Caco-2 (cell line): ENCODE measurements around the gene HABP2. TPM values are rescaled to one million over a fixed set of nuclear protein-coding genes. Genes with fewer than 3 reads are reported as not detected.

ENCODE experiments used
- BruUV-seq: library from RNA; stranded (reverse); fragments of 400-500 nt; replicated peaks from 2 replicates; lab custom pipeline; 2021; lab: Mats Ljungman, UMichigan
- CTCF ChIA-PET: fragments of 300-600 bp; sonication (Branson Sonifier 250); formaldehyde crosslinking; loops from one replicate; lab custom pipeline; 2022; ENCODE audit warnings: antibody characterized with exemption; lab: Charles Lee
- POLR2A ChIA-PET: fragments of 300-600 bp; sonication (Branson Sonifier 250); formaldehyde crosslinking; loops from one replicate; lab custom pipeline; 2022; ENCODE audit warnings: antibody characterized with exemption; lab: Charles Lee
- DNase-seq, 2 experiments: peaks; one replicate each; pipeline versions ENCODE4 v3.0.0 to v3.0.0-alpha.2; 2020 to 2022
- H3K27me3 ChIP-seq: replicated peaks from 2 replicates; pipeline ENCODE4 v1.6.0; 2011; ENCODE audit warnings: low read length; ENCODE audit not compliant: control insufficient read depth, insufficient read depth
- H3K36me3 ChIP-seq: 2 replicates; pipeline ENCODE4 v1.5.1; 2011; ENCODE audit warnings: low read length; ENCODE audit not compliant: control insufficient read depth, insufficient read depth
- H3K4me1 ChIP-seq: fragments of 250-450 bp; sonication (Bioruptor Pico); 2 replicates; pipeline ENCODE4 v1.5.1; 2020; ENCODE audit warnings: mild to moderate bottlenecking
- H3K4me3 ChIP-seq: 2 replicates; pipeline ENCODE4 v1.5.1; 2011; ENCODE audit warnings: low read depth, mild to moderate bottlenecking, control low read depth, low read length
- H3K9me3 ChIP-seq: fragments of 250-450 bp; sonication (Bioruptor Pico); 2 replicates; pipeline ENCODE4 v1.5.1; 2020; ENCODE audit warnings: mild to moderate bottlenecking, moderate library complexity
- H3K27ac Mint-ChIP-seq: one replicate; pipeline ENCODE4 v1.8.0; 2022; ENCODE audit warnings: mixed read lengths; ENCODE audit not compliant: unreplicated experiment
- H3K27me3 Mint-ChIP-seq: one replicate; pipeline ENCODE4 v1.8.0; 2022; ENCODE audit warnings: mixed read lengths; ENCODE audit not compliant: insufficient read depth, unreplicated experiment
- H3K36me3 Mint-ChIP-seq: one replicate; pipeline ENCODE4 v1.8.0; 2022; ENCODE audit warnings: mild to moderate bottlenecking, mixed read lengths; ENCODE audit not compliant: insufficient read depth, unreplicated experiment
- H3K4me1 Mint-ChIP-seq: one replicate; pipeline ENCODE4 v1.8.0; 2022; ENCODE audit warnings: low read depth, mixed read lengths; ENCODE audit not compliant: unreplicated experiment
- H3K4me3 Mint-ChIP-seq: one replicate; pipeline ENCODE4 v1.8.0; 2022; ENCODE audit warnings: mild to moderate bottlenecking, moderate library complexity, mixed read lengths; ENCODE audit not compliant: unreplicated experiment
- H3K9me3 Mint-ChIP-seq: one replicate; pipeline ENCODE4 v1.8.0; 2022; ENCODE audit warnings: mixed read lengths; ENCODE audit not compliant: unreplicated experiment
- intact Hi-C: fragments of 100-400 bp; cut with micrococcal nuclease; formaldehyde crosslinking; loops from one replicate; pipeline ENCODE4 v1.10.0; 2022; ENCODE audit not compliant: unreplicated experiment
- total RNA-seq: library from RNA; stranded (reverse); gene quantifications from 2 replicates; pipeline ENCODE4 v1.2.3, GENCODE V29; 2022
- TF ChIP-seq, protein P1 (sequence below), 2 experiments: fragments of 200-600 bp in 1 of 2; IDR thresholded peaks; 1 replicate in 1 of 2; 2 replicates in 1 of 2; pipeline versions ENCODE4 v1.5.1 to v1.8.0; 2011 to 2022; ENCODE audit warnings: antibody characterized with exemption in 1 of 2, control low read depth in 1 of 2, inconsistent platforms in 1 of 2, low read depth in 1 of 2, low read length in 1 of 2, mild to moderate bottlenecking in 1 of 2, moderate library complexity in 1 of 2; ENCODE audit not compliant: insufficient read depth in 1 of 2, severe bottlenecking in 1 of 2, unreplicated experiment in 1 of 2

HABP2 gene
- total RNA-seq, 1 experiment from 2014 or later = 21.0 TPM

DNA sequence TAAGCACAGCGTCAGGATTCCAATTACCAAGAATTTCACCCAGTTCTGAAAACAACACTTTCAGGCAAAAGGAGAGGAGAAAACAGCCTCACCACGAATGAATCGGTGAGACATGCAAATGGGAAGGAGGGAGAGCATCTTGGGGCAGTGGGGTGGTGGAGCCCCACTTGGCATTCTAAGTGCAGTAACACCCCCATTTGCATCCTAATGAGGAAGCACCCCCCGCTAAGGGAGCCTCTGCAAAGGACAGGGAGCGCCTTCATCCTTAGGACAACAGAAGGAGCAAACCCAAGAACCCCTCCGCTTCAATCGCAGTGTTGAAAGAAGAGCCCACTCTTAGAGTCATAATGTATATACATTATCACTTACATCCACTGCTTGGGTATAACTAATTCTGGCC, 64.2 kb downstream of the HABP2 start:
- DNase-seq = no peak
- no TSS peak for BruUV-seq
- Histone ChIP-seq H3K4me3 (no peak overlapping the region), H3K27me3 (no peaks in the 10 kb centered on the region), H3K36me3 (no peaks in the 10 kb centered on the region), H3K4me1 (no peaks in the 10 kb centered on the region), H3K9me3 (no peaks in the 10 kb centered on the region)
- Mint-ChIP-seq H3K9me3 (no peaks in the 10 kb centered on the region), H3K4me1 (no peaks in the 10 kb centered on the region), H3K36me3 (no peaks in the 10 kb centered on the region), H3K27me3 (peaks cover 5% of the 10 kb centered on the region), H3K27ac (no peak overlapping the region), H3K4me3 (no peak overlapping the region)
- POLR2A ChIA-PET = no interaction called here
- intact Hi-C loops = no loop called here
- TF ChIP-seq, protein P1, sequence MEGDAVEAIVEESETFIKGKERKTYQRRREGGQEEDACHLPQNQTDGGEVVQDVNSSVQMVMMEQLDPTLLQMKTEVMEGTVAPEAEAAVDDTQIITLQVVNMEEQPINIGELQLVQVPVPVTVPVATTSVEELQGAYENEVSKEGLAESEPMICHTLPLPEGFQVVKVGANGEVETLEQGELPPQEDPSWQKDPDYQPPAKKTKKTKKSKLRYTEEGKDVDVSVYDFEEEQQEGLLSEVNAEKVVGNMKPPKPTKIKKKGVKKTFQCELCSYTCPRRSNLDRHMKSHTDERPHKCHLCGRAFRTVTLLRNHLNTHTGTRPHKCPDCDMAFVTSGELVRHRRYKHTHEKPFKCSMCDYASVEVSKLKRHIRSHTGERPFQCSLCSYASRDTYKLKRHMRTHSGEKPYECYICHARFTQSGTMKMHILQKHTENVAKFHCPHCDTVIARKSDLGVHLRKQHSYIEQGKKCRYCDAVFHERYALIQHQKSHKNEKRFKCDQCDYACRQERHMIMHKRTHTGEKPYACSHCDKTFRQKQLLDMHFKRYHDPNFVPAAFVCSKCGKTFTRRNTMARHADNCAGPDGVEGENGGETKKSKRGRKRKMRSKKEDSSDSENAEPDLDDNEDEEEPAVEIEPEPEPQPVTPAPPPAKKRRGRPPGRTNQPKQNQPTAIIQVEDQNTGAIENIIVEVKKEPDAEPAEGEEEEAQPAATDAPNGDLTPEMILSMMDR (IDR thresholded peaks at IDR 0.05; ENCODE audit: insufficient read depth in 1 of 2, low read depth in 1 of 2, low read length in 1 of 2, severe bottlenecking in 1 of 2, unreplicated experiment in 1 of 2) = no peak
- CTCF ChIA-PET = no interaction called here

DNA sequence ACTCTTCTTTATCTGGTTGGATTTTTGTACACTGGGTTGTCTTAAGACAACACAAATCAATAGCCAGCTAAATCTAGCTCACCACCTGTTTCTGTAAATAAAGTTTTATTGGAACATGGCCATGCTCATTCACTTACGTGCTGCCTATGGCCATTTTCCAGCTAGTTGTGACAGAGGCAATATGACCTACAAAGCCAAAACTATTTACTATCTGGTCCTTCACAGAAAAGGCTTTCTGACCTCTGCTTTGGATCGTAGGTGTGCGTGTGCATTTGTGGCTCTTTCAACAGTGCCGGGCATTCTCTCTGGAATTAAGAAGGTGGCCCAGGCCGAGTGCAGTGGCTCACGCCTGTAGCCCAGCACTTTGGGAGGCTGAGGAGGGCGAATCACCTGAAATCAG, 65.5 kb downstream of the HABP2 start:
- no peaks in the 10 kb centered on the region for H3K4me1 Mint-ChIP-seq
- intact Hi-C loops = no loop called here

DNA sequence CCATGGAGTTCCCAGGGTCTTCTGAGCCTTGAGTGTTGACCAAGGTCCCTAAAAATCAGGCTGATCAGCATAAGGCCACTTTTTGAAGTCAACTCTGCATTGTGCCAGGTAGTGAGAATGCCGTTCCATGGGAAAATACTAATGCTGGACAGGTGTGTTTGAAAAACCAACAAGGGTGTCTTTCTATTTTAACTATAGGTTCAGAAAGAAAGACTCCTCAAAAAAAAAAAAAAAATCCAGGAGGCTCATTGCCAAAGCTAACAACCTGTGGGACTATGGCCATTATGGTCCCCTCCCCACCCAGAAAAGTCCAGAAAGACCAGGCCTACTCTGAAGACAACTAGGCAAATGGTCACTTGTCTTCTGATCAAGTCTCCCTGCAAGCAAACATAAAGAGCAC, 66.5 kb downstream of the HABP2 start:
- no peaks in the 10 kb centered on the region for H3K9me3 ChIP-seq
- H3K27ac Mint-ChIP-seq = no peak overlapping the region
- TF ChIP-seq, protein P1 (IDR thresholded peaks at IDR 0.05; ENCODE audit: insufficient read depth in 1 of 2, low read depth in 1 of 2, low read length in 1 of 2, severe bottlenecking in 1 of 2, unreplicated experiment in 1 of 2) = no peak
- no peaks in the 10 kb centered on the region for H3K36me3 Mint-ChIP-seq
- no peaks in the 10 kb centered on the region for H3K4me1 Mint-ChIP-seq
- ChIA-PET POLR2A (no interaction called here), CTCF (no interaction called here)
- no peak for DNase-seq
- no peaks in the 10 kb centered on the region for H3K9me3 Mint-ChIP-seq
- H3K4me3 ChIP-seq = no peak overlapping the region
- intact Hi-C loops = no loop called here
- BruUV-seq = no TSS peak
- H3K36me3 ChIP-seq = no peaks in the 10 kb centered on the region
- no peaks in the 10 kb centered on the region for H3K27me3 ChIP-seq
- peaks cover 5% of the 10 kb centered on the region for H3K27me3 Mint-ChIP-seq
- no peak overlapping the region for H3K4me3 Mint-ChIP-seq
- no peaks in the 10 kb centered on the region for H3K4me1 ChIP-seq

More for the DNA sequence above, 65.5 kb downstream of the HABP2 start:
- no peaks in the 10 kb centered on the region for H3K27me3 ChIP-seq
- CTCF ChIA-PET = no interaction called here
- no peak overlapping the region for H3K4me3 ChIP-seq
- BruUV-seq = no TSS peak
- no peaks in the 10 kb centered on the region for H3K4me1 ChIP-seq
- peaks cover 5% of the 10 kb centered on the region for H3K27me3 Mint-ChIP-seq
- TF ChIP-seq, protein P1 (IDR thresholded peaks at IDR 0.05; ENCODE audit: insufficient read depth in 1 of 2, low read depth in 1 of 2, low read length in 1 of 2, severe bottlenecking in 1 of 2, unreplicated experiment in 1 of 2) = no peak
- no peaks in the 10 kb centered on the region for H3K36me3 ChIP-seq
- no peaks in the 10 kb centered on the region for H3K36me3 Mint-ChIP-seq
- POLR2A ChIA-PET = no interaction called here
- no peak for DNase-seq
- no peak overlapping the region for H3K27ac Mint-ChIP-seq
- H3K9me3 Mint-ChIP-seq = no peaks in the 10 kb centered on the region
- no peak overlapping the region for H3K4me3 Mint-ChIP-seq
- no peaks in the 10 kb centered on the region for H3K9me3 ChIP-seq
